Lower lobe of right lung (tissue), 2 donors: ENCODE results near the gene COTL1. TPM values are rescaled to one million over a fixed set of nuclear protein-coding genes. Genes with fewer than 3 reads are reported as not detected.
"Not testable (repeated sequence)": the region's sequence is repeated elsewhere in the genome, so short reads cannot be mapped to it uniquely, and the experiment has no call there.

Experiments
- ATAC-seq, 2 donors: fragments of 200-7000 bp; cut with Tn5 transposase; one replicate each; pipeline ENCODE4 v1.9.1; 2020 to 2022; ENCODE audit warnings: mild to moderate bottlenecking in 2 of 2, moderate library complexity in 2 of 2
- DNase-seq: peaks from one replicate; pipeline ENCODE4 v3.0.0-alpha.2; 2020
- H3K27ac ChIP-seq: fragments of 200-600 bp; one replicate; pipeline ENCODE4 v1.8.0; 2022
- H3K27me3 ChIP-seq: fragments of 200-600 bp; one replicate; pipeline ENCODE4 v1.8.0; 2022; ENCODE audit warnings: low read depth
- H3K36me3 ChIP-seq: fragments of 200-600 bp; one replicate; pipeline ENCODE4 v1.8.0; 2022; ENCODE audit warnings: mild to moderate bottlenecking
- H3K4me1 ChIP-seq: fragments of 200-600 bp; one replicate; pipeline ENCODE4 v1.8.0; 2022
- H3K4me3 ChIP-seq: fragments of 200-600 bp; one replicate; pipeline ENCODE4 v1.8.0; 2022; ENCODE audit warnings: mild to moderate bottlenecking
- H3K9me3 ChIP-seq: fragments of 200-600 bp; one replicate; pipeline ENCODE4 v1.8.0; 2022
- intact Hi-C: fragments of 100-400 bp; cut with DNase I; formaldehyde crosslinking; loops from one replicate; pipeline ENCODE4 v1.11.0; 2022
- total RNA-seq: library from RNA; stranded (reverse); fragmentation: NEBNext Ultra II Directional; extraction: Animal tissue kit (Norgen Biotek cat#: 25700); gene quantifications from one replicate; pipeline ENCODE4 v1.2.1, GENCODE V29; 2021
- TF ChIP-seq, protein P1 (sequence below): fragments of 200-600 bp; IDR thresholded peaks from one replicate; pipeline ENCODE4 v1.8.0; 2022; ENCODE audit warnings: antibody characterized with exemption, mild to moderate bottlenecking
- donor health status: DM: no; HTN: yes; CAD: no; lungs with severe emphysema.

COTL1 gene
- total RNA-seq, 1 donor from 2014 or later: 221 TPM

DNA sequence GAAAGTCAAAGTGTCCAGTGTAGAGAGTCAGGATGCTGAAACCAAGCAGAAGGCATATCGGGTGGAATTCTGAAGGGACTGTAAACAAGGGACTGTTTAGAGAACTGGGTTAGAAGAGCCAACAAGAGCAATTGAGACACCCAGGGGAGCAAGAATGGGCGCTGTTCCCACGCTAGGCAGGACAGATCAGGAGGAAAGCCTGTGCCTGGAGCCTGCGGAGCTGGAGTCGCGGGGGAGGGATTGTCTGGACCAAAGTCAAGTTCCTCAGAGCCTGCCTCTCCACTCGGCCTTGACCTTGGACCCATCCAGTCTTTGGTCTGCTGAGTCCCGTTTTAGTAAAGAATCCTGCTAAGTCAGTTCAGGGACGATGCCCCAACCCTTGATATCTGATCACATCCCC is 15.7 kb upstream of the COTL1 start:
- peak; percentile 74 for DNase-seq

DNA sequence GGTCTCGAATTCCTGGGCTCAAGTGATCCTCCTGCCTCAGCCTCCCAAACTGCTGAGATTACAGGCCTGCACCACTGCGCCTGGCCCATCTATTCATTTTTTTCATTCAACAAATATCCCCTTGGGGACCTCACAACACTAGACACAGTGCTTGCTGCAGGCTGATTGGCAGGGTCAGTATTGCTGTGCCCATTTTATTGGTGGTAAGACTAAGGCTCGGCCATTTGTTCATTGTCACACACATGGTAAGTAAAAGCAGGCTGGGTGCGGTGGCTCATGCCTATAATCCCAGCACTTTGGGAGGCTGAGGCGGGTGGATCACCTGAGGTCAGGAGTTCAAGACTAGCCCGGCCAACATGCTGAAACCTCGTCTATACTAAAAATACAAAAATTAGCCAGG is 15.0 kb upstream of the COTL1 start:
- intact Hi-C loops: not testable (repeated sequence)

More for the DNA sequence above, 15.7 kb upstream of the COTL1 start:
- Histone ChIP-seq H3K4me1 (peaks cover 14% of the 10 kb centered on the region), H3K27ac (no peak overlapping the region), H3K36me3 (no peaks in the 10 kb centered on the region), H3K27me3 (no peaks in the 10 kb centered on the region), H3K4me3 (no peak overlapping the region), H3K9me3 (no peaks in the 10 kb centered on the region)
- TF ChIP-seq, protein P1, sequence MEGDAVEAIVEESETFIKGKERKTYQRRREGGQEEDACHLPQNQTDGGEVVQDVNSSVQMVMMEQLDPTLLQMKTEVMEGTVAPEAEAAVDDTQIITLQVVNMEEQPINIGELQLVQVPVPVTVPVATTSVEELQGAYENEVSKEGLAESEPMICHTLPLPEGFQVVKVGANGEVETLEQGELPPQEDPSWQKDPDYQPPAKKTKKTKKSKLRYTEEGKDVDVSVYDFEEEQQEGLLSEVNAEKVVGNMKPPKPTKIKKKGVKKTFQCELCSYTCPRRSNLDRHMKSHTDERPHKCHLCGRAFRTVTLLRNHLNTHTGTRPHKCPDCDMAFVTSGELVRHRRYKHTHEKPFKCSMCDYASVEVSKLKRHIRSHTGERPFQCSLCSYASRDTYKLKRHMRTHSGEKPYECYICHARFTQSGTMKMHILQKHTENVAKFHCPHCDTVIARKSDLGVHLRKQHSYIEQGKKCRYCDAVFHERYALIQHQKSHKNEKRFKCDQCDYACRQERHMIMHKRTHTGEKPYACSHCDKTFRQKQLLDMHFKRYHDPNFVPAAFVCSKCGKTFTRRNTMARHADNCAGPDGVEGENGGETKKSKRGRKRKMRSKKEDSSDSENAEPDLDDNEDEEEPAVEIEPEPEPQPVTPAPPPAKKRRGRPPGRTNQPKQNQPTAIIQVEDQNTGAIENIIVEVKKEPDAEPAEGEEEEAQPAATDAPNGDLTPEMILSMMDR: no peak
- intact Hi-C loops: no loop called here
- peak; percentile 75 to 80 for ATAC-seq

DNA sequence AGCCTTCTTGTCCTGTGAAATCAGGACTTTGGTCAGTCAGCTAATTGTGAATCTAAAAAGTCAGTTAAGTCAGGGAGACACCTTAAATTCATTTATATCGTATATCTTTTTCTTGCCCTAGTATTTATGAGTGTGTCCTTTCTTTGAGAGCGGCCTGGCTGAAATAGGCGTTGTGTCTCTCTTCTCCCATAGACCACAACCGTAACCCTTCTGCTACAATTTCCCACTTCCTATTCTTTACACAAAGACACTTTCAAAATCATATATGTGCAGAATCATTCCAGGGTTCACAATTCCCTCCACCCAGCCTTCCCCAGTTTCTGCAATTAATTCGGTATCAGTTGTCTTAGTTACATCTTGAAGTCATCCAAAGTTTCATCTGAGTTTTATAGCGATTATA is 14.0 kb upstream of the COTL1 start:
- no peak for ATAC-seq

More for the DNA sequence above, 15.0 kb upstream of the COTL1 start:
- not testable (repeated sequence) for H3K4me3 ChIP-seq, ATAC-seq, H3K27me3 ChIP-seq, H3K9me3 ChIP-seq, H3K27ac ChIP-seq, H3K36me3 ChIP-seq, DNase-seq
- peaks cover 14% of the 10 kb centered on the region for H3K4me1 ChIP-seq

DNA sequence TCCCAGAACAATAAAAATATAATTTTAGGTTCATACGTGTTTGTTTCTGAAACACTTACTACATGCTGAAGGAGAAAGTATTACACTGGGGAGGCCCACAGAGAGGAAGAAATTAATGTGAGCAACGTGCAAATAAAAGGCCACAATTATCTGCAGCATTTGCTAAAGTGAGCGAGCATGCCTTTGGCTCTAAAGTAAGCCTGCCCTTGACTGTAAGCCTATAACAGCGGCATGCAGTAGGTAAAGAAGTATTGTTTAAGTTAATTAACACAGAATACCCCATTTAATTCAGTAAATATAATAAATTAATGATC is 13.2 kb upstream of the COTL1 start:
- no peak overlapping the region for H3K4me3 ChIP-seq
- no peak overlapping the region for H3K27ac ChIP-seq
- TF ChIP-seq, protein P1: no peak
- DNase-seq: no peak
- H3K9me3 ChIP-seq: no peaks in the 10 kb centered on the region
- H3K27me3 ChIP-seq: no peaks in the 10 kb centered on the region
- no peak for ATAC-seq
- intact Hi-C loops: no loop called here
- peaks cover 14% of the 10 kb centered on the region for H3K4me1 ChIP-seq
- no peaks in the 10 kb centered on the region for H3K36me3 ChIP-seq

More for the DNA sequence above, 14.0 kb upstream of the COTL1 start:
- TF ChIP-seq, protein P1: no peak
- Histone ChIP-seq H3K27me3 (no peaks in the 10 kb centered on the region), H3K4me1 (peaks cover 14% of the 10 kb centered on the region), H3K36me3 (no peaks in the 10 kb centered on the region), H3K27ac (no peak overlapping the region), H3K4me3 (no peak overlapping the region), H3K9me3 (no peaks in the 10 kb centered on the region)
- no peak for DNase-seq
- intact Hi-C loops: no loop called here

DNA sequence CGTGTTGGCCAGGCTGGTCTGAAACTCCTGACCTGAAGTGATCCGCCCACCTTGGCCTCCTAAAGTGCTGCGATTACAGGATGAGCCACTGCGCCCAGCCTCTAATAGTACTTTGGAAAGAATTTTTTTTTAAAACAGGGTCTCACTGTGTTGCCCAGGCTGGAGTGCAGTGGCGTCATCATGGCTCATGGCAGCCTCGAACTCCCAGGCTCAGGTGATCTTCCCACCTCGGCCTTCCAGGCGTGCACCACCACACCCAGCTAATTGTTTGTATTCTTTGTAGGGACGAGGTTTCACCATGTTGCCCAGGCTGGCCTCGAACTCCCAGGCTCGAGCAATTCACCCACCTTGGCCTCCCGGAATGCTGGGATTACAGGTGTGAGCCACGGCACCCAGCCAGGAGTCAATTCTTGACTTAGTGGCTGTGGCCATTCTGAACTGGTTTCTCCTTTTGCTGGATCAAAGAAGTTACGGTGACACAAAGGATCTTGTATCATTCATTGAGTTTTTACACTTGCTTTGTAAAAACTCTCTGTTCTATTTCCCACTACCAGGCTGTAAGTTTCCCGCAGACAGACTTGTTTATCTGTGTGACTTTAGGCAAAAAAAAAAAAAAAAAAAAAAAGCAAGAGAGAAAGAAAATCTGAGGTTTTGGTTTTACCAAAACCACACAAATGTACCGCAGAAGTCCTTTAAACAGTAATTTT is 12.7 kb upstream of the COTL1 start:
- H3K4me1 ChIP-seq: peaks cover 14% of the 10 kb centered on the region
- DNase-seq (no peak), ATAC-seq (no peak)
- H3K9me3 ChIP-seq: no peaks in the 10 kb centered on the region
- H3K27me3 ChIP-seq: no peaks in the 10 kb centered on the region
- TF ChIP-seq, protein P1: no peak
- H3K4me3 ChIP-seq: no peak overlapping the region
- no peak overlapping the region for H3K27ac ChIP-seq
- intact Hi-C loops: no loop called here
- no peaks in the 10 kb centered on the region for H3K36me3 ChIP-seq

DNA sequence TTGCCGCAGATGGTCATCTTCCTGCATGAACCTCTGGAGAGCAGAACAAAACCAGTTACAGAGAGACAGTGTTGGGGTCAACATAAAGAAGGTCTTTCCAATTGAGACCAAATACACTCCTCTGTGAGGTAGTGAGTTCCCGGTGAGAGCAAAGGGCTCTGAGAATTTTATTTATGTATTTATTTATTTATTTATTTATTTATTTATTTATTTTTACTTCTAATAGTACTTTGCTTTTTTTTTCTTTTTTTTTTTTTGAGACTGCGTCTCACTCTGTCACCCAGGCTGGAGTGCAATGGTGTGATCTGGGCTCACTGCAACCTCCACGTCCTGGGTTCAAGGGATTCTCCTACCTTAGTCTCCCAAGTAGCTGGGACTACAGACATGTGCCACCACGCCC is 12.1 kb upstream of the COTL1 start:
- Histone ChIP-seq H3K27me3 (no peaks in the 10 kb centered on the region), H3K4me1 (peaks cover 14% of the 10 kb centered on the region), H3K4me3 (no peak overlapping the region), H3K27ac (no peak overlapping the region), H3K36me3 (no peaks in the 10 kb centered on the region), H3K9me3 (no peaks in the 10 kb centered on the region)
- intact Hi-C loops: no loop called here
- TF ChIP-seq, protein P1: no peak
- ATAC-seq (no peak), DNase-seq (no peak)
